Testis (tissue), 3 donors: ENCODE data around the gene CDH13. TPM values are rescaled to one million over a fixed set of nuclear protein-coding genes. Genes with fewer than 3 reads are reported as not detected.

Experiments
- DNase-seq: peaks from one replicate; pipeline ENCODE4 v3.0.0-alpha.2; 2019
- H3K27ac ChIP-seq, 2 donors: fragments of 200-600 bp; sonication (generic); one replicate each; pipeline ENCODE4 v1.5.1; 2019
- H3K27me3 ChIP-seq: fragments of 200-600 bp; sonication (generic); one replicate; pipeline ENCODE4 v1.5.1; 2019
- H3K36me3 ChIP-seq: fragments of 200-600 bp; sonication (generic); one replicate; pipeline ENCODE4 v1.5.1; 2017; ENCODE audit warnings: low read depth; ENCODE audit errors: missing control alignments
- H3K4me1 ChIP-seq: fragments of 200-600 bp; sonication (generic); one replicate; pipeline ENCODE4 v1.5.1; 2019
- H3K4me3 ChIP-seq, 2 donors: fragments of 200-600 bp; sonication (generic); one replicate each; pipeline ENCODE4 v1.5.1; 2017 to 2019
- H3K9me3 ChIP-seq: fragments of 200-600 bp; sonication (generic); one replicate; pipeline ENCODE4 v1.5.1; 2017
- POLR2A ChIP-seq: fragments of 450-650 bp; IDR thresholded peaks from one replicate; pipeline ENCODE4 v1.6.1; 2017; ENCODE audit warnings: antibody characterized with exemption, mild to moderate bottlenecking, moderate library complexity
- WGBS, 2 donors: methylation state at CpG; one replicate each; pipeline ENCODE4 v1.1.5; 2018; 5-methylcytosine and 5-hydroxymethylcytosine counted together
- intact Hi-C: fragments of 100-400 bp; cut with DNase I; formaldehyde crosslinking; loops from one replicate; pipeline ENCODE4 v1.15.1; 2023; ENCODE audit warnings: low total_unique reads
- polyA plus RNA-seq: library from polyadenylated mRNA; stranded (reverse); fragments of 350-450 nt; fragmentation: Illumina TruSeq; extraction: RNeasy Lipid Tissue Mini Kit (QIAGEN cat#74804); gene quantifications from one replicate; pipeline ENCODE4 v1.2.3, GENCODE V29; 2014; ENCODE audit warnings: low read depth, low replicate concordance; ENCODE audit not compliant: insufficient read depth
- total RNA-seq, 2 donors: library from RNA; depleted of rRNA; stranded (reverse); fragments of >200 nt; gene quantifications; one replicate each; pipeline ENCODE4 v1.2.3, GENCODE V29; 2016
- TF ChIP-seq, protein P1 (sequence below), 3 experiments: fragments of 450-650 bp in 2 of 3; fragments of 200-600 bp in 1 of 3; sonication (generic) in 1 of 3; IDR thresholded peaks; one replicate each; pipeline ENCODE4 v1.5.1; 2016 to 2019; ENCODE audit warnings: antibody characterized with exemption in 3 of 3, mild to moderate bottlenecking in 2 of 3, moderate library complexity in 1 of 3

The CDH13 gene
- total and polyA plus RNA-seq, 3 donors from 2014 or later, result 1.2 to 11.1 (median 2.0) TPM

GRCh38 chr16:83113317-83113716 lies 486.5 kb downstream of the CDH13 start:
- Histone ChIP-seq H3K36me3 (no peaks in the 10 kb centered on the region), H3K27ac (no peak overlapping the region), H3K4me1 (peaks cover 4% of the 10 kb centered on the region), H3K9me3 (no peaks in the 10 kb centered on the region), H3K27me3 (no peaks in the 10 kb centered on the region), H3K4me3 (no peak overlapping the region)
- peak; percentile 72 for DNase-seq
- TF ChIP-seq, protein P1, sequence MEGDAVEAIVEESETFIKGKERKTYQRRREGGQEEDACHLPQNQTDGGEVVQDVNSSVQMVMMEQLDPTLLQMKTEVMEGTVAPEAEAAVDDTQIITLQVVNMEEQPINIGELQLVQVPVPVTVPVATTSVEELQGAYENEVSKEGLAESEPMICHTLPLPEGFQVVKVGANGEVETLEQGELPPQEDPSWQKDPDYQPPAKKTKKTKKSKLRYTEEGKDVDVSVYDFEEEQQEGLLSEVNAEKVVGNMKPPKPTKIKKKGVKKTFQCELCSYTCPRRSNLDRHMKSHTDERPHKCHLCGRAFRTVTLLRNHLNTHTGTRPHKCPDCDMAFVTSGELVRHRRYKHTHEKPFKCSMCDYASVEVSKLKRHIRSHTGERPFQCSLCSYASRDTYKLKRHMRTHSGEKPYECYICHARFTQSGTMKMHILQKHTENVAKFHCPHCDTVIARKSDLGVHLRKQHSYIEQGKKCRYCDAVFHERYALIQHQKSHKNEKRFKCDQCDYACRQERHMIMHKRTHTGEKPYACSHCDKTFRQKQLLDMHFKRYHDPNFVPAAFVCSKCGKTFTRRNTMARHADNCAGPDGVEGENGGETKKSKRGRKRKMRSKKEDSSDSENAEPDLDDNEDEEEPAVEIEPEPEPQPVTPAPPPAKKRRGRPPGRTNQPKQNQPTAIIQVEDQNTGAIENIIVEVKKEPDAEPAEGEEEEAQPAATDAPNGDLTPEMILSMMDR (IDR thresholded peaks at IDR 0.05), result peak; percentile 47 to 50 (median 48)
- TF ChIP-seq POLR2A, result no peak
- intact Hi-C loops, result no loop called here
- 33 to 36% methylated on average over 7 of the region's 7 CpGs for WGBS, 2 donors

- 41 to 54% methylated on average over 6 of the region's 6 CpGs for WGBS, 2 donors
- intact Hi-C loops, result no loop called here
- Histone ChIP-seq H3K36me3 (no peaks in the 10 kb centered on the region), H3K27me3 (no peaks in the 10 kb centered on the region), H3K4me3 (no peak overlapping the region), H3K9me3 (no peaks in the 10 kb centered on the region), H3K4me1 (peaks cover 4% of the 10 kb centered on the region), H3K27ac (no peak overlapping the region)
- DNase-seq, result no peak
- TF ChIP-seq, protein P1 (IDR thresholded peaks at IDR 0.05), result no peak
- no peak for TF ChIP-seq POLR2A
Measured at GRCh38 chr16:83113811-83114210, 487.0 kb downstream of the CDH13 start.

DNA sequence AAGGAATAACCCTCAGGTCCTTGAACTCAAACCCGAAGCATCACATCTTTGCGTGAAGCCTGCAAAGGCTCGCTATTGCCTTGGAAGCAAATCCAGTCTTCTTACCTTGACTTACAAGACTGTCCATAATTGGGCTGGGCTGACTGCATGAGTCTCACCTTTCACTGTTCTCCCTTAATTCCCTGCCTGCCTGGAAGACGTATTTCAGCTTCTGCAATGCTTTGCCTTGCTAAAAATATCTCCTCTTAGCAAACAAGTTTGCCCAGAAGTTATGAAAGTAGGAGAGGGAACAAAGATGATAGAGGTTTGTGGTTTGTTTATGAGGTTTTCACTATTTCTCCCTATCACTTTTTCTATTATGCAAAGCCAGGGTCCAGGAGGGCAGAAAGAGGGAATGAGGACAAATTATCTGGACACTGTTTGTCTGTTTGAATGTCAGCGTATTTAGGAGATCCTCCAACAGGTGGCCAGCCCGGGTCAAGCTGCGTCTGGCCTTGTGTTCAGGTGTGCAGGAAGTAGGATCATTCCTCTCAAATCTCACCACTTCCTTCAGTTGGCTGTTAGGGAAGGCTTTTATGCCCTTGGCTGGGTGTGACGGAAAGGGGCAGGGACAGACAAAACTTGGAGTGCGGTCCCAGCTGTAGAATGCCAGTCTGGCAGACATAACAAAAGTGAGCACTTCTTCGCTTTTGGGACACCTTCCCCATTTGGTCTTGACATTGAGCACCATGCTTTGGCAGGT lies 488.9 kb downstream of the CDH13 start:
- intact Hi-C loops, result no loop called here
- no peaks in the 10 kb centered on the region for H3K36me3 ChIP-seq
- no peaks in the 10 kb centered on the region for H3K27me3 ChIP-seq
- 80 to 85% methylated on average over 10 of the region's 10 CpGs for WGBS, 2 donors
- DNase-seq, result no peak
- H3K9me3 ChIP-seq, result no peaks in the 10 kb centered on the region
- no peak overlapping the region for H3K4me3 ChIP-seq
- H3K27ac ChIP-seq, result no peak overlapping the region
- TF ChIP-seq POLR2A, result no peak
- TF ChIP-seq, protein P1 (IDR thresholded peaks at IDR 0.05), result no peak
- H3K4me1 ChIP-seq, result peaks cover 4% of the 10 kb centered on the region

DNA sequence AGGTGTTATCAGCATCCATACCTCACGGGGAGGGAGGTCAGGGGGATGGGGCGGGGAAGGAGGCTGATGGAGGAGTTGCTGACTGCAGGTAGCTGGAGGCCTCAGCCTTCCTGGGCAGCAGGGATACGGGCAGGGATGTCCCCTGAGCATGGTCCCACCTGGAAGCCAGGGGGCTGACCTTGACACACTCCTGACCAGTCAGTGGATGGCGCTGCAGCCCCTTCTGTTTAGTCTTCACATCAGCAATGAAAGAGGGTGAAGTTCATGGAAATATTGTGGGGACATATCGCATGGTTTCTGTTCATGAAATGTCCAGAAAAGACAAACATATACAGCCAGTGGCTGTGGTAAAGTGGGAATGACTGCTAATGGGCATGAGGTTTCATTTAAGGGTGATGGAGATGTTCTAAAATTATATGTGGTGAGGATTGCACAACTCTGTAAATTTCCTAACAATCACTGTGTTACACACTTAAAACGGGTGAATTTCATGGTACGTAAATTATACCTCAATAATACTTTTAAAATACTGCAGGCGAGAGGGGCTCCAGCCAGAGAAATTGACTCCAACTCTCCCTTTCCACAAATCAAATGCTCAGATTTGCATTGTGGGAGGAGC lies 489.6 kb downstream of the CDH13 start:
- TF ChIP-seq, protein P1 (IDR thresholded peaks at IDR 0.05), result no peak
- no peak for TF ChIP-seq POLR2A
- H3K27me3 ChIP-seq, result no peaks in the 10 kb centered on the region
- WGBS, 2 donors, result 83% methylated on average over 8 of the region's 8 CpGs
- no peak overlapping the region for H3K4me3 ChIP-seq
- H3K36me3 ChIP-seq, result no peaks in the 10 kb centered on the region
- no peaks in the 10 kb centered on the region for H3K9me3 ChIP-seq
- peaks cover 4% of the 10 kb centered on the region for H3K4me1 ChIP-seq
- H3K27ac ChIP-seq, result no peak overlapping the region
- intact Hi-C loops, result no loop called here
- no peak for DNase-seq
